ENCODE measurements around the gene B4GALNT4. TPM values are rescaled to one million over a fixed set of nuclear protein-coding genes. Genes with fewer than 3 reads are reported as not detected.

B4GALNT4 gene
- total RNA-seq, 1 experiment from 2014 or later = 4.7 TPM

DNA sequence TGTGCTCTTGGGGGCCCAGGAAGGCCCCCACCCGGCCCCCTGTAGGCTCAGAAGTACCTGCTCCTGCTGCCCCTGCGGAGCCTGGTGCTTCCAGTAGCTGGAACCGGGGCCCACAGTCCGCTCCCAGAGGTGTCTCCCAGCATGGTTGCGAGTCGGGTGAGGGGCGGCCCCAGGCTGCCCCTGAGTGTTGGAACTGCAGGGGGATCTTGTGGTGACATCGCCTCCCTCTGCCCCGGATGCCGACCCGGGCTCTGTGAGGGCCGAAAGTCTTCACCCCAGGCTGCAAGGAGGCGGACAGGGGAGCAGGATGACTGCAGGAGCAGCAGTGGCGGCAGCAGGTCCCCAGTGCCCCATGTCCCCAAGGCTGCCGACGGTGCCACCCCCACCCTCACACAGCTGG, 15.2 kb downstream of the B4GALNT4 start:
- Histone ChIP-seq H3K27ac (no peak overlapping the region), H2AFZ (no peak overlapping the region), H3K27me3 (ENCODE audit: insufficient read depth, low read depth) (no peaks in the 10 kb centered on the region), H4K20me1 (ENCODE audit: insufficient read depth) (no peaks in the 10 kb centered on the region), H3K4me1 (replicated peaks; ENCODE audit: insufficient read depth) (no peaks in the 10 kb centered on the region), H3K79me2 (ENCODE audit: low read depth) (no peaks in the 10 kb centered on the region), H3K9me3 (ENCODE audit: insufficient read depth, low read depth) (no peaks in the 10 kb centered on the region), H3K4me2 (no peak overlapping the region), H3F3A (ENCODE audit: insufficient read depth, low read depth) (no peaks in the 10 kb centered on the region), H3K36me3 (ENCODE audit: low read depth) (no peaks in the 10 kb centered on the region), H3K9me2 (ENCODE audit: insufficient read depth) (no peaks in the 10 kb centered on the region), H3K4me3 (no peak overlapping the region)
- intact Hi-C loops (cut with micrococcal nuclease; ENCODE audit: unreplicated experiment) = no loop called here
- POLR2A ChIA-PET (ENCODE audit: unreplicated experiment) = no interaction called here
- TF ChIP-seq EZH2 (IDR thresholded peaks at IDR 0.05; ENCODE audit: low read depth) = no peak
- TF ChIP-seq, protein P1, sequence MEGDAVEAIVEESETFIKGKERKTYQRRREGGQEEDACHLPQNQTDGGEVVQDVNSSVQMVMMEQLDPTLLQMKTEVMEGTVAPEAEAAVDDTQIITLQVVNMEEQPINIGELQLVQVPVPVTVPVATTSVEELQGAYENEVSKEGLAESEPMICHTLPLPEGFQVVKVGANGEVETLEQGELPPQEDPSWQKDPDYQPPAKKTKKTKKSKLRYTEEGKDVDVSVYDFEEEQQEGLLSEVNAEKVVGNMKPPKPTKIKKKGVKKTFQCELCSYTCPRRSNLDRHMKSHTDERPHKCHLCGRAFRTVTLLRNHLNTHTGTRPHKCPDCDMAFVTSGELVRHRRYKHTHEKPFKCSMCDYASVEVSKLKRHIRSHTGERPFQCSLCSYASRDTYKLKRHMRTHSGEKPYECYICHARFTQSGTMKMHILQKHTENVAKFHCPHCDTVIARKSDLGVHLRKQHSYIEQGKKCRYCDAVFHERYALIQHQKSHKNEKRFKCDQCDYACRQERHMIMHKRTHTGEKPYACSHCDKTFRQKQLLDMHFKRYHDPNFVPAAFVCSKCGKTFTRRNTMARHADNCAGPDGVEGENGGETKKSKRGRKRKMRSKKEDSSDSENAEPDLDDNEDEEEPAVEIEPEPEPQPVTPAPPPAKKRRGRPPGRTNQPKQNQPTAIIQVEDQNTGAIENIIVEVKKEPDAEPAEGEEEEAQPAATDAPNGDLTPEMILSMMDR (conservative IDR thresholded peaks at IDR 0.05) = no peak
- no TSS peak for BruUV-seq (replicated peaks)
- CTCF ChIA-PET = no interaction called here
- no peak for DNase-seq

DNA sequence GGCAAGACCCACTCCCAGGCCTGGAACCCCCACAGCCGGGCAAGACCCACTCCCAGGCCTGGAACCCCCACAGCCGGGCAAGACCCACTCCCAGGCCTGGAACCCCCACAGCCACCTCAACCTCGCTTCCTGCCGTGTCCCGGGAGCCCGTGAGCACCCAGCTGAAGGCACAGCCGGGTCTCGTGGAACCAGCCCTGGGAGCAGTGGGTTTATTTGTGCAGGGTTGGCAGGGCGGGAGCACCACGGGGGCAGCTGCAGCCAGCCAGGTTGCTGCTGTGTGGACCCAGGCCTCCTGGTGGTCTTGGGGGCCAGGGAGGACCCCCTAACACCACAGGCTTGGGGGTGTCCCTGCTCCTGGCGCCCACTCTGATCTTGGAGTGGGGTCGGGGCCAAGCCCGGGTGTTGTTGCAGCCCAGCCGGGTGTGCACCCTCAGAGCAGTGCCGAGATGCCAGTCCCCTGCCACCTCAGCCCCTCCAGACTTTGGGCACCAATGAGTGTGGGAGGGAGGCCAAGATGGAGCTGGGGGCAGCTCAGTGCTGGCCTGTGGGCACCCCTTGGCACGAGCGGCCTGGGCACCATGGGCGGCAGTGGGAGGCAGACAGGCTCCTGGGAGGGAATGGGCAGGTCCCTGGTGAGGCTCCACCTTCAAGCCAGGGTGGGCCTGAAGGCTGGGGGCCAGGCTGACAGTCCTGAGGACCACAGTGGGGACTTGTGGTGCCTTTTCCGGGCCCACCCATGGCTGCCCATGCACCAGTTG, 16.5 kb downstream of the B4GALNT4 start:
- no TSS peak for BruUV-seq (replicated peaks)
- no peak for DNase-seq
- H3K4me1 ChIP-seq (replicated peaks; ENCODE audit: insufficient read depth) = no peaks in the 10 kb centered on the region
- no peak overlapping the region for H3K4me2 ChIP-seq
- H3K9me3 ChIP-seq (ENCODE audit: insufficient read depth, low read depth) = no peaks in the 10 kb centered on the region
- intact Hi-C loops (cut with micrococcal nuclease; ENCODE audit: unreplicated experiment) = no loop called here
- no peaks in the 10 kb centered on the region for H3K79me2 ChIP-seq (ENCODE audit: low read depth)
- H3K9me2 ChIP-seq (ENCODE audit: insufficient read depth) = no peaks in the 10 kb centered on the region
- no peak overlapping the region for H3K27ac ChIP-seq
- ChIA-PET POLR2A (ENCODE audit: unreplicated experiment) (no interaction called here), CTCF (no interaction called here)
- TF ChIP-seq, protein P1 (conservative IDR thresholded peaks at IDR 0.05) = no peak
- TF ChIP-seq EZH2 (IDR thresholded peaks at IDR 0.05; ENCODE audit: low read depth) = no peak
- H3K36me3 ChIP-seq (ENCODE audit: low read depth) = no peaks in the 10 kb centered on the region
- H2AFZ ChIP-seq = no peak overlapping the region
- H3K4me3 ChIP-seq = no peak overlapping the region
- no peaks in the 10 kb centered on the region for H3F3A ChIP-seq (ENCODE audit: insufficient read depth, low read depth)
- no peaks in the 10 kb centered on the region for H4K20me1 ChIP-seq (ENCODE audit: insufficient read depth)
- H3K27me3 ChIP-seq (ENCODE audit: insufficient read depth, low read depth) = no peaks in the 10 kb centered on the region

DNA sequence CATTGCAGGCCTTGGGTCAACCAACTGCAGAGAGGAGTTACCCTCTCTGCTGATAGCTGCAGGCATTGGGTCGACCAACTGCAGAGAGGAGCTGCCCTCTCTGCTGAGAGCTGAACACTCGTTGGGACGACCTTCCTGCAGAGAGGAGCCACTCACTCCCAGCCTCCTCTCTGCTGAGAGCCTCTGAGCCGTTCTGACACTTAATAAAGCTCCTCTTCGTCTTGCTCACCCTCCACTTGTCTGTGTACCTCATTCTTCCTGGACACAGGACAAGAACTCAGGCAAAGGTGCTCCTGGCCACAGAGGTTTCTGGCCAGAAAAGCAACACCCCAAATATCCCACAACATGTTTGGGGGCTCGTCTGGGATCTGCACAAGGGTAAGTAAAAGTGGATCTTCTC, 17.2 kb downstream of the B4GALNT4 start:
- no TSS peak for BruUV-seq (replicated peaks)
- no peaks in the 10 kb centered on the region for H3K4me1 ChIP-seq (replicated peaks; ENCODE audit: insufficient read depth)
- POLR2A ChIA-PET (ENCODE audit: unreplicated experiment) = no interaction called here

More for the DNA sequence above, 17.2 kb downstream of the B4GALNT4 start:
- Histone ChIP-seq H3K27ac (no peak overlapping the region), H3K27me3 (ENCODE audit: insufficient read depth, low read depth) (no peaks in the 10 kb centered on the region), H3K9me3 (ENCODE audit: insufficient read depth, low read depth) (no peaks in the 10 kb centered on the region), H2AFZ (no peak overlapping the region), H3K36me3 (ENCODE audit: low read depth) (no peaks in the 10 kb centered on the region), H3K79me2 (ENCODE audit: low read depth) (no peaks in the 10 kb centered on the region), H3K4me3 (no peak overlapping the region), H3F3A (ENCODE audit: insufficient read depth, low read depth) (no peaks in the 10 kb centered on the region), H4K20me1 (ENCODE audit: insufficient read depth) (no peaks in the 10 kb centered on the region), H3K9me2 (ENCODE audit: insufficient read depth) (no peaks in the 10 kb centered on the region), H3K4me2 (no peak overlapping the region)
- no peak for DNase-seq
- TF ChIP-seq EZH2 (IDR thresholded peaks at IDR 0.05; ENCODE audit: low read depth) = no peak
- intact Hi-C loops (cut with micrococcal nuclease; ENCODE audit: unreplicated experiment) = no loop called here
- CTCF ChIA-PET = no interaction called here
